ENCODE measurements around the gene LRP5.

LRP5 gene

GRCh38 chr11:68372625-68373024, 60.2 kb downstream of the LRP5 start:
- DNase-seq, result no peak

- no peak for DNase-seq
Measured at GRCh38 chr11:68373189-68373814, 60.9 kb downstream of the LRP5 start.

- no peak for DNase-seq
Measured at GRCh38 chr11:68373815-68374501, 61.6 kb downstream of the LRP5 start.

GRCh38 chr11:68374531-68374930, 62.1 kb downstream of the LRP5 start:
- DNase-seq, result no peak

- no peak for DNase-seq
Measured at GRCh38 chr11:68375337-68375736, 62.9 kb downstream of the LRP5 start.

- no peak for DNase-seq
Measured at GRCh38 chr11:68375766-68376165, 63.4 kb downstream of the LRP5 start.

GRCh38 chr11:68377389-68377795, 65.0 kb downstream of the LRP5 start:
- DNase-seq, result no peak

- no peak for DNase-seq
Measured at GRCh38 chr11:68379206-68379605, 66.8 kb downstream of the LRP5 start.

GRCh38 chr11:68380786-68381622, 68.6 kb downstream of the LRP5 start:
- DNase-seq, result no peak

- DNase-seq, result no peak
Measured at GRCh38 chr11:68381716-68382115, 69.3 kb downstream of the LRP5 start.

GRCh38 chr11:68382358-68382998, 70.1 kb downstream of the LRP5 start:
- DNase-seq, result no peak

GRCh38 chr11:68383976-68384501, 71.6 kb downstream of the LRP5 start:
- DNase-seq, result no peak

- no peak for DNase-seq
Measured at GRCh38 chr11:68384530-68385081, 72.2 kb downstream of the LRP5 start.

GRCh38 chr11:68385128-68385527, 72.7 kb downstream of the LRP5 start:
- DNase-seq, result no peak

GRCh38 chr11:68386331-68386978, 74.1 kb downstream of the LRP5 start:
- no peak for DNase-seq

GRCh38 chr11:68387840-68388239, 75.4 kb downstream of the LRP5 start:
- DNase-seq, result no peak

GRCh38 chr11:68388595-68389198, 76.3 kb downstream of the LRP5 start:
- no peak for DNase-seq

GRCh38 chr11:68390315-68390714, 77.9 kb downstream of the LRP5 start:
- DNase-seq, result no peak

- no peak for DNase-seq
Measured at GRCh38 chr11:68392822-68393221, 80.4 kb downstream of the LRP5 start.

GRCh38 chr11:68396516-68396915, 84.1 kb downstream of the LRP5 start:
- DNase-seq, result no peak

- DNase-seq, result no peak
Measured at GRCh38 chr11:68397256-68397655, 84.9 kb downstream of the LRP5 start.

All from NCI-H1417 treated with DMSO at 0.1 percent for 48 hours (cell line).